HG03378 (cell line): ENCODE results near the gene MOSPD3.

Source experiments
- ATAC-seq: cut with Tn5 transposase; IDR thresholded peaks from one replicate; pipeline ENCODE4 v1.9.1; 2021; ENCODE audit warnings: mild to moderate bottlenecking, moderate library complexity; ENCODE audit not compliant: unreplicated experiment

Gene MOSPD3

GRCh38 chr7:100575206-100575631, 37.1 kb upstream of the MOSPD3 start:
- no peak for ATAC-seq

- no peak for ATAC-seq
Measured at GRCh38 chr7:100575746-100576383, 36.5 kb upstream of the MOSPD3 start.

- no peak for ATAC-seq
Measured at GRCh38 chr7:100576384-100576993, 35.9 kb upstream of the MOSPD3 start.

DNA sequence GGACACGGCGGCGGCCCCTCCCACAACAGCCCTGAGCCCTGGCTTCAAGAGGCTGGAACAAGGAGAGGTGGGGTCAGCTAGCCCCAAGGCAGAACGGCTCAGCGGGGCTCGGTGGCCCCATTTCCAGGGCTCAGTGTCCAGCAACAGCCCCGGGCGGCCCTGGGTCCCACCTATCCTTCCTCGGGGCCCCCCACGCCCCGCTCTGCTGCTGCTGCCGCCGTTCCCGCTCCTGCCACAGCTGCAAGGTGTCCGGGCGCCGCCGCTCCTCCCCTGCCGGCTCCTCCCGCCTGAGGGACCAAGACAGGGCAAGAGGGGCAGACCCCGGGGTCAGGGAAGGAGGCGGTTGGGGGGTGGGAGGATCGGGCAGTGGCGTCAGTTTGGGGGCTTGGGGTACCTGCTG, 35.2 kb upstream of the MOSPD3 start:
- no peak for ATAC-seq

- ATAC-seq, result no peak
Measured at GRCh38 chr7:100577507-100577906, 34.8 kb upstream of the MOSPD3 start.

- no peak for ATAC-seq
Measured at GRCh38 chr7:100578246-100579183, 33.8 kb upstream of the MOSPD3 start.

GRCh38 chr7:100580466-100581283, 31.7 kb upstream of the MOSPD3 start:
- ATAC-seq, result no peak

DNA sequence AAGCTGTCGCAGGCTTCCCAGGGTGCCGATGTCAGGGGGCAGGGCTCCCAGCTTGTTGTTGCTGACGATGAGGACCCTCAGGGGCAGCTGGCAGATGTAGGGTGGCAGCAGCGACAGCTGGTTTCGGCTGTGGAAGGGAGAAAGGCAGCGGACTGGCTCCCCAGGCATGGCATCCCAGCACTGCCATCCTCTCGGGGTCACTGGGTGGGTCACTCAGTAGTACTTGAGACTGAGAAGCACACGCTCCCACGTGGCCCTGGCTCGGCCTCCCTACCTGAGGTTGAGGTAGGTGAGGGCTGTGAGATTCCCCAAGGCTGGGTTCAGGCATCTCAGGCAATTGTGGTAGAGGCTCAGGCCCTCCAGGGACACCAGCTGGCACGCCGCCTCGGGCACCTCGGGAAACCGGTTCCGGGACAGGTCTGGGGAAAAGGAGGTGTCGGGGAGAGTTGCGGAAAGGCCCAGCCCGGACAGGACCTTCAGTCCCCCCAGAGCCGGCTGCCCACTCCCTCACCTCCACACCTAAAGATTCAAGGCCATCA, 30.2 kb upstream of the MOSPD3 start:
- no peak for ATAC-seq

- no peak for ATAC-seq
Measured at GRCh38 chr7:100582650-100583049, 29.7 kb upstream of the MOSPD3 start.

- no peak for ATAC-seq
Measured at GRCh38 chr7:100583132-100584053, 28.9 kb upstream of the MOSPD3 start.

GRCh38 chr7:100584054-100584682, 28.2 kb upstream of the MOSPD3 start:
- ATAC-seq, result no peak

DNA sequence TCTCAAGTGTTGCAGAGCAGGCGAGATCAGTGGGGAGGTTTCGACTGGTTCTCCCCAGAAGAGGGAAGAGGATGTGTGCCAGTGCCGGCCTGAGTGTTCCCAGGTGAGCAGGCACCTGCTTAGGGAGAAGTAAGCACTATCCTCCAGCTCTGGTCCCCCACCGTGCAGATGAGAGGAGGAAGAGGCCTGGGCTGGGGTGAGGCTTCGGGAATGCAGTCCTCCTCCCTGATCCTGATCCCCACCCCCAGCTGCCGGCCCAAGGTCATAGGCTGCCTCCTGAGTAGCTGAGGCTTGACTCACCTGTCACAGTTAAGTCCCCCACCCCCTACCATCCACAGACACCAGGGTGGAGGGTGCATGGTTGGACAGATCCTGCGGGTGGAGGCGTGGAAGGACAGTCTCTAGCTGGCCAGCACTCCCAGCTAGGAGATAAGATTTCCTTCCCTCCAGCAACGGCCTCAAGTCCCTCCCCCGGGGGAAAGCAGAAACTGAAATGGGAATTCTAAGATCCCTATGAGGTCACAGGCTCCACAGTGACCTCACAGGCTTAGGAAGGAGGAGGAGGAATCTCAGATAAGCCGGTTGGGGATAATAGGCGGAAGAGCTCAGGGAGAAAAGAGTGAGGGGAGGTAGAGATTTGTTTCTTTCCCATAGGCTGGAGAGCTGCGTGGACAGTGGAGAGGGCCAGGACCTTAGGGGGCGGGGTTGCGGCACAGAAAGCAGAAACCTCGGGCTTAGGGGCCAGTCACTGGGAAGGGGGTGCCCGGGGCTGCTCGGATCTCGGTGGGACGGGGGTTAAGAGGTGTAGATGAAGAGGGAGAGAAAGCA, 27.4 kb upstream of the MOSPD3 start:
- no peak for ATAC-seq

GRCh38 chr7:100585511-100586265, 26.7 kb upstream of the MOSPD3 start, which contains the start of gene LRCH4:
Gene LRCH4 (minus strand): TSS chr7:100586129. CDS start chr7:100586100, 29 bp downstream.
- ATAC-seq, result no peak

DNA sequence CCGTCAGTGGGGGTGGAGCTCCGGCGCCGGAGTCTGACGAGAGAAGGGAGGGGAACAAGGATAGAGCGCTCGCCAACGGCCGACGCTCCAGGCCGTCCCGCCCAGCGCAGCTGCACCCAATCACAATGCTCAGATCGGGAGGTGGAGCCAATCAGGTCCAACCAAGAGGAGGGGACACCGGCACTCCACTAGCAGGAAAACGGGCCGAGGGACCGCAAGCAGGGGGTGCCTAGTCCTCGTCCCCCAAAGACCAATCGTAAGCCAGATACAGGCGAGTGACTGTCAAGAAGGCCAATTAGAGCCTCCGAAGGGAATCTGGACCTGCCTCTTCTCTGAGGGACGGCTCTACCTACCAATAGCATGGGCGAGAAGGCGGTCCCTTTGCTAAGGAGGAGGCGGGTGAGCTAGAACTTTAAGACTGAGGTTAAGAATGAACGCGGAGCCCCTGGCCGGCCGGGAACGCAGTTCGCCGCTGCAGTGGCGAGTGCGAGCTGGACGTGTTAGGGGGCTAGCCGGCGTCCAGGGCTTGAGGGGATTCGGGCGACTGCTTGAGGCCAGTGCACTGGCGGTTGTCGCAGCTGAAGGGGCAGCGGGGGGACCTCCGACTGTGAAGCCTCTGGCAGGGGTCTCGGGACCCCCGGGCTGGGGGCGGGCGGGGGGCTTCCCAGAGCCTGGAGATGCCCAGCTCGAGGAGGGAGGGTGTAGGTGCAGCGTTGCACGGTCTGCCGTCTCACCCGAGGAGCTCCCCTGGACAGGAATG, 25.9 kb upstream of the MOSPD3 start, which contains the start of gene FBXO24:
Gene FBXO24, plus strand, starts transcription at position 63 of the 760 bp plus-strand sequence. Its CDS starts 298 bp downstream, at position 361.
- ATAC-seq, result peak; percentile 87

DNA sequence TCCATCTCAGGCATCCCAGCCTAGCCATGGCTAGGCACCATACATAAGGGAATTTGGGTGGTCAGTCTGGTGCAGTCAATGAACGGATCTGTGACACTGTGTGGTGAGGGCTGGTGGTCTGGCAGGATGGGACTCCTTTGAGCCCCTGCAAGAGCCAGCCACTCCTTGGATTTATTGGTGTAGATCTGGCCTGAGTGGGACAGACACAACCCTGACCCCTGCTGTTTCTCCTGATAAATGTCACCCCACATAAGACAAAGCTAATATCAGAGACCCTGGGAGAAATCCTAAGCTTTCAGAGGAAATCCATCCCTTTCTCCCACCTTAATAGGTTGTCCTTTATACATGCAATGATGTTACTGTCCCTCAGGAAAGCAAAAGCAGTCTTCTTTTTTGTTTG, 23.9 kb upstream of the MOSPD3 start:
- ATAC-seq, result no peak

- ATAC-seq, result no peak
Measured at GRCh38 chr7:100589341-100589947, 22.9 kb upstream of the MOSPD3 start.
